GM18520 (cell line): ENCODE measurements around the gene NUP214.
A peak's percentile ranks its signal among the peaks of the same experiment; 100 is the strongest.
"Not testable (repeated sequence)": the region's sequence is repeated elsewhere in the genome, so short reads cannot be mapped to it uniquely, and the experiment has no call there.

Source experiments
- ATAC-seq: cut with Tn5 transposase; IDR thresholded peaks from one replicate; pipeline ENCODE4 v1.9.1; 2021; ENCODE audit not compliant: unreplicated experiment

NUP214 gene

GRCh38 chr9:131227959-131228460, 102.6 kb downstream of the NUP214 start:
- no peak for ATAC-seq

GRCh38 chr9:131228988-131229387, 103.6 kb downstream of the NUP214 start:
- ATAC-seq: no peak

- ATAC-seq: no peak
Observed at GRCh38 chr9:131233556-131233955, 108.2 kb downstream of the NUP214 start.

GRCh38 chr9:131233995-131234394, 108.6 kb downstream of the NUP214 start:
- ATAC-seq: no peak

- ATAC-seq: no peak
Observed at GRCh38 chr9:131234799-131235479, 109.6 kb downstream of the NUP214 start.

GRCh38 chr9:131235480-131235851, 110.1 kb downstream of the NUP214 start:
- no peak for ATAC-seq

- ATAC-seq: no peak
Observed at GRCh38 chr9:131236161-131236560, 110.8 kb downstream of the NUP214 start.

GRCh38 chr9:131236761-131237160, 111.4 kb downstream of the NUP214 start:
- ATAC-seq: no peak

GRCh38 chr9:131237291-131237690, 111.9 kb downstream of the NUP214 start:
- no peak for ATAC-seq

- ATAC-seq: peak; percentile 77
Observed at GRCh38 chr9:131237931-131238401, 112.6 kb downstream of the NUP214 start.

- ATAC-seq: no peak
Observed at GRCh38 chr9:131238402-131239021, 113.1 kb downstream of the NUP214 start.

- no peak for ATAC-seq
Observed at GRCh38 chr9:131239161-131239975, 114.0 kb downstream of the NUP214 start.

- no peak for ATAC-seq
Observed at GRCh38 chr9:131240047-131240921, 114.9 kb downstream of the NUP214 start.

GRCh38 chr9:131244331-131244730, 118.9 kb downstream of the NUP214 start:
- ATAC-seq: not testable (repeated sequence)

- ATAC-seq: no peak
Observed at GRCh38 chr9:131246618-131247017, 121.2 kb downstream of the NUP214 start.

- ATAC-seq: no peak
Observed at GRCh38 chr9:131252120-131252519, 126.7 kb downstream of the NUP214 start.

- no peak for ATAC-seq
Observed at GRCh38 chr9:131253891-131254491, 128.6 kb downstream of the NUP214 start.

GRCh38 chr9:131254626-131255025, 129.2 kb downstream of the NUP214 start:
- no peak for ATAC-seq

GRCh38 chr9:131255676-131256197, 130.4 kb downstream of the NUP214 start:
- no peak for ATAC-seq
